ENCODE results near the gene GABRR1.
"Not testable (repeated sequence)": the region's sequence is repeated elsewhere in the genome, so short reads cannot be mapped to it uniquely, and the experiment has no call there.

GABRR1 gene
- 0 to 0.12 reads per million in 2 experiments for total RNA-seq

DNA sequence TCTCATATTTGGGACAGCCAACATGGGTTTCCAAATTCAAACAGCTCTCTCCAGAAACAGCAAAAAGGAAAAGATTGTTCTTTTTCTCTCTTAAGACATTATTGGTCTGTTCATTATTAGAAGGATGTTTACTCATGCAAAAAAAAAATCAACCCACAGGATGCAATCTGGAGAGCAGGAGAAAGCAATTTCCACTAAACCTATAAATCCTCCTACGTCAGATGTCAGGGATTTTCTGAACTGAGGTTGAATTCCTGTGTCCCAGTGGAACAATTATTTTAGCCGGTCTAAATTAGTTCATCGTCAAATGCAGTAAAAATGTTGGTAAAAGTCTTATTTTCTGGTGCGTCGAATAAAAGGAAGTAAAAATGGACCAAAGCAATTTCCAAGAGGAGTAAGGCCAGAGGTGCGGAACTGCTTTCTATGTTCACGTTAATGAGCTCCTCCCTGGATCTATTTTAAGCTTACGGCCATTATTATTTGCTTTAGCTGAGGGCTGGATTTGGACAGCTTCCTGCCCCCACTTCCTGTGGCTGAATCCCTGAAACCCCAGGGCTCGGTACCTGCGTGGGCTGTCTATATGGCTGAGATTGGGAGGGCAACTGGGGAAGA is at the start of gene GABRR1:
TSS of gene GABRR1 (minus strand) at position 60 of the 612 bp plus-strand sequence. CDS start at position 24, 36 bp downstream.
- no peak for DNase-seq (ENCODE audit: low read depth)

DNA sequence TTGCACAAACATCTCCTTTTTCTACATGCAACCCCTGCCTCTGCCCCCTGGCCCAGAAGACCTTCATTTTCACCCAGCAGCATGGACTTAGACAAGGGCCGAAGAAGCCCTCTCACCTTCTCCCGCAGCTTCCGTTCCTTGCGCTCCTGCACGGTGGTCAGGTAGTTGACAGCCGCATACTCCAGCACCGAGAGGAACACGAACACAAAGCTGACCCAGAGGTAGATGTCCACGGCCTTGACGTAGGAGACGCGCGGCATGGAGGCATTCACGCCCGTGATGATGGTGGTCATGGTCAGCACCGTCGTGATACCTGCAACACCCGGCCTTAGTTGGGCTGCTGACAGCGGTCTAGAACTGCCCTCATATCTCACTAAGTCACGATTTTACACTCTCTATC is 47.1 kb upstream of the GABRR1 start:
- DNase-seq (ENCODE audit: low read depth) = no peak

DNA sequence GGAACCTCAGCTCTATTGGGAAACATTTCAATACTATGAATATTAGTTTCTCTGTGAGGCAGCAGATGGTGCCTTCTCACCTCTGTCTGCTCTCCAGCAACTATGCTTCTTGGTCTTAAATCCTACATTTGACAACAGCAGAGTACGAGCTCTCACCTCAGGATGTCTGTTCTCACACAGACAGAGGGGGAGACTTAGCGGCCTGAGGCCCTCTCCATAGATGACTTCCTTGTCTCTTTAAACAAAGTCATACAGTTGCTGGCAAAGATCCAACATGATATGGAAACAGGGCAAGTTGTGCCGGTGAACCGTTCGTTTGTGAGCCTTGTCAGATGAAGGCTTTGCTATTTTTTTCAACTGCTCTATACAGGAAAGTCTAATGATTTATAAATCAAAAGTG is 43.7 kb upstream of the GABRR1 start:
- no peak for DNase-seq (ENCODE audit: low read depth)

DNA sequence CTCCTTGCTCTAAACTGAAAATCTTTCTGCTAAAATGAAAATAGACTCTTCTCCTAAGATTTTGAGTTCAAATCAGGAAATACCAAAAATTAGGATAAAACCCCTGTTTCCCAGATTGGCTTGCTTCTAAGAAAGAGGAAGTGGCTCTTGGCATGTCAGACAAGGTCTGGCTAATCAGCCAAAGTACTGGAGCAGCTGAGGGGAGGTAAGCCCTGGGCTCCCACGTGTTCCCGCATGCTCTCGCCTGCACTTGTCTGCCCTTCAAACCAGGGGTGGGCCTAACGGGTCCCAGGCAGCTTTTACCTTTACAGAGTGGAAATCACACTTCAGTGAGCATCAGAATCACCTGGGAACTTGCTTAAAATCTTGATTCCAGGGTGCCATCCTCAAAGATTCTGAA is 43.2 kb upstream of the GABRR1 start:
- DNase-seq (ENCODE audit: low read depth) = no peak

DNA sequence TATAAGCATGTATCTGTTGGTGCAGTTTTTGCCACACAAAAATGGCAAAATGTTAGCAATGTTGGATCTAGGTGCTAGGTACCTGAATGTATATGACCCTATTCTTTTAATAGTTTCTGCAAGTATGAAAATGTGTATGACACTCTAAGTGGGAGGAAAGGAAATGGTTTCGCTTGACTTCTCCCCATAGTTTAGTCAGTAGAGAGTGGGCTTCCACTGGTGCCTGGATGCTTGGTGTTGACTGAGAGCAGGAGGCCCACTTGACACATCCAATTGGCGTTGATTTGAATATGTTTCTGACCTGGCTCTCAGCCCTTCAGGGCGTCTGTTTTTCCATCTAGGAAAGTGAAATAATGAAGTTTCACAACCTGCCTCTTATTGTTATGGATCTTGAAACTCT is 41.8 kb upstream of the GABRR1 start:
- no peak for DNase-seq (ENCODE audit: low read depth)

DNA sequence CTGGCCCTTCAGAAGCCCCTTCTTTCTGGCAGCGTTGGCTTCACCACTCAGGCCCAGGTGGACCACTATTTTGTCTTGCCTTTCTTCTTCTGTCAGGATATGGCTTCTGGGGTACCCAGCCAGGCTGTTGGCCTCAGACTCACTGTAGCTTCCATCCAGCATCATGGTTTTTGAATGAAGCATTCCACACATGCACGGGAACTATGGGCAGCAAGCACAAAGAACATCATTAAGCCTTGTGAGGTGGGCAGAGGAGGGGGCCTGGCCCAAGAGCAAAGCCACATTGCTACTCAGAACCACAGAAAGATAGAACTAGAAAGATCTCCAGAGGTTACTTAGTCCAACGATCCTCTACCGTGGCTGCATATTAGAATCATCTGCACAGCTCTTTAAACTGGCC is 40.6 kb upstream of the GABRR1 start:
- no peak for DNase-seq (ENCODE audit: low read depth)

DNA sequence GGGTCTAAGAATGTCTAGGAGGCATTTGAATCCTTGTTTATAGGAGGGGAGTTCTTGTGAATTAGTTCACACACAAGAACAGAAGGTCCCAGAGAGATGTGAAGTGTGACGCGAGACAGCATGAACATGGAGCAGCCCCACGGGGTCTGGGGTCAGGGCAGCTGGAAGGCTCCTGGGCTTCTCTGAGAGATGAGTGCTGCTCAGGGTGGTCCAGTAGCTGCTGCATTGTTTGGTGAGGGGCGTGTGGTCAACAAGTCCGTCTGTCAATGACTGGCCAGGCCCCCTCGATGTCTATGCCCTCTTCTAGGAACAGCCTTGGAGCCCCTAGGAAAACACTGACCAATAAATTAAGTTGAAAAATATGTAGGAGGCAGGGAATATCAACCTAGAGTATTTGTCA is 40.2 kb upstream of the GABRR1 start:
- no peak for DNase-seq (ENCODE audit: low read depth)

DNA sequence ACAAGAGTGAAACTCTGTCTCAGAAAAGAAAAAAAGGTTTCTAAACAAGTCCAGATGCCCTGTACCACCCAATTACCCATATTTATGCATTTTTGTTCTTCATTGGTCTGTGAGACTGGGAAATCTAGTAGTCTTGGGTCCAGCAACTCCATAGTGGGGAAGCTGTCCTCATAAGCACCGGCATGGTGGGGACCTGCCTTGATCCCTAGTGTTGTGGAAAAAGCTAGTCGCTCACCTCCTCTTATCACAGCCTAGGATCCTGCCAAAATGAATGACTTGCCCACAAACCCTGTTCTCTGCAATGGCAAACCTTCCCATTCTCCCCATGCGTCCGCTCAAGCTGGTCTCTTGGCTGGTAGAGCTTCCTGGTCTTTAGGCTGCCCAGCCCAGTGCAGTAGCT is 38.3 kb upstream of the GABRR1 start:
- no peak for DNase-seq (ENCODE audit: low read depth)

DNA sequence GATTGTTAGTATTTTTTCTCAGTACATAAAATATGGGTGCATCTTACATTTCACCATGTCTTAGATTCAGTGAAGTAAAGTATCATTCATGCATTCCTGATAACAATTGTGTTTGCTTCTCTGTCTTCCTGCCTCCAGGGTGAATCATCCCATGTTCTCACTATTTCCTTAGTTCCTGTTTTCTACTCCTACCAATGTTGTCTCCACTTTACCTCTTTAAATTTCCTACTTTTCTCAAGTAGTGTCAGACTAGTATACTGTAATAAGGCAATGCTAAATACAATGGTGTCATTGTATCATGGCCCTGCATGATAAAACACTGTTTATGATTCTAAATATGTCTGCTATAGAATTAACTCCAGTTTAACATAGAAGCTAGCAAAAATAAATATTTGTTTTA is 37.4 kb upstream of the GABRR1 start:
- no peak for DNase-seq (ENCODE audit: low read depth)

DNA sequence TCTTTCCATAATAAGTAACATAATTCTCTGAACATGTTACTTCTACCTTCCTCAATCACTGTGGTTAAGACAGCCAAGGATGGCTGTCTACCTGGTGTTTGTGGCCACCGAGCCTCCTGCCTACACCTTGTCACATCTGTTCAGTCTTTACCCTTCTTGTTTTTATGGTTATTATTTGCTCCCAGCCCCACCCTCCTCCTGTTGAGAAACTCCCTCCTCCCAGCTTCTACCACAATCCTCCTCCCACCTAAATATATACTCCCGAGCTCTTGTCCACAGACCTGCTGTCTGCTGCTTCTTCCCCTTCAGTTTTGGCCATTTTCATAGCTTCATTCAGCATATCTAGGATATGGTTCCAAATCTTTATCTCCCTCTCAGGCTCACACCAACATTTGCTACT is 35.7 kb upstream of the GABRR1 start:
- DNase-seq (ENCODE audit: low read depth) = no peak

DNA sequence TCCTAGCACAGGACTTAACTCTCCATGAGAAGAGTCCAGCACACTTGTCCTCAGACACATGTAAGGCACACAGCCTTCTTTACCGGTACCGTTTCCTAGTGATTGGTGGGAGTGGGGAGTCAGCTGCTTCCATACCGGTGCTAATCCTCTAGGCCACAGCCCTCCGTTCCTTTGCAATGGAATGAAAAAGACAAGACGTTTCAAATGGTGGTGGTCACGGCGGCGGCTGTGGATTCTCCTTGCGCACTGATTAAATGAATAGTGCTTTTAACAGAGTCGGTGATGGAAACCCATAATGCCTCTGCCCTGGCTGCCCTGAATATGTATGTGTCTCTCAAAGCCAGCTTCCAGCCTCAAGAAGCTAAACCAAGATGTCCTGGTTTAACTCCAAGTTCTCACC is 34.8 kb upstream of the GABRR1 start:
- DNase-seq (ENCODE audit: low read depth) = no peak

DNA sequence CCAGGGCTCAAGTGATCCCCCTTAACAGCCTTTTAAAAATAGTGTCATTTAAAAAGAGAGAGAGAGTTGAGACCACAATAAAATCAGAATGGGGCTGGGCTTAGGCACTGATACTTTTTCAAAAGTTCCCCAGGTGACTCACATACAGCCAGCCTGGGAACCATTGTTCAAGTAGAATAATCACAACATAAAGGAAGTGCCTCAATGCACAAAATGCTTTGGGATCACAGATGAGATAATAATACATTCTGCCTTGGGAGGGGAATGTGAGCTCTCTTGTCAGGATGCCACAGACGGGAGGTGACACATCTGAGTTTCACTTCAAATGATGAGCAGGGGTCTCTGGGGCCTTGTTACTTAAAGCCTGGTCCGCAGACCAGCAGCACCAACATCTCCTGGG is 34.0 kb upstream of the GABRR1 start:
- no peak for DNase-seq (ENCODE audit: low read depth)

DNA sequence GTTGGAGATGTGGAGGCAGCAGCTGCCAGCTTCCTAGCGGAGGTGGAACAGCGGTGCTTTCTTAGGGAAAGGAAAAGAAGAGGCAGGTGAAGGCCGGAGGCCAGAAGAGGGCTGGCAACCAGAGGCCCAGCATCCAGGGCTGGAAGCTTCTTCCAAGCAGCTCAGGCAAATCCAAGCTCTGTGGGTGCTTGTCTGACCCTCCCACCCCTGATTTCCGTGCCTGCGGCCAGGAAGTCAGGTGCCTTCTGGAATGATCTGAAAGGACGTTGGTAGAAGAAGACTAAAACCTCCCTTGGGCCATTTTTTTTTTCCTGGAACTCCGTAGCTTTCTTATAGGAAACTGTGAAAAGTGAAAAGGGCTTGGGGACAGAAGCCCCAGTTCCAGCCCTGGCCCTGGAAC is 33.1 kb upstream of the GABRR1 start:
- DNase-seq (ENCODE audit: low read depth) = no peak

DNA sequence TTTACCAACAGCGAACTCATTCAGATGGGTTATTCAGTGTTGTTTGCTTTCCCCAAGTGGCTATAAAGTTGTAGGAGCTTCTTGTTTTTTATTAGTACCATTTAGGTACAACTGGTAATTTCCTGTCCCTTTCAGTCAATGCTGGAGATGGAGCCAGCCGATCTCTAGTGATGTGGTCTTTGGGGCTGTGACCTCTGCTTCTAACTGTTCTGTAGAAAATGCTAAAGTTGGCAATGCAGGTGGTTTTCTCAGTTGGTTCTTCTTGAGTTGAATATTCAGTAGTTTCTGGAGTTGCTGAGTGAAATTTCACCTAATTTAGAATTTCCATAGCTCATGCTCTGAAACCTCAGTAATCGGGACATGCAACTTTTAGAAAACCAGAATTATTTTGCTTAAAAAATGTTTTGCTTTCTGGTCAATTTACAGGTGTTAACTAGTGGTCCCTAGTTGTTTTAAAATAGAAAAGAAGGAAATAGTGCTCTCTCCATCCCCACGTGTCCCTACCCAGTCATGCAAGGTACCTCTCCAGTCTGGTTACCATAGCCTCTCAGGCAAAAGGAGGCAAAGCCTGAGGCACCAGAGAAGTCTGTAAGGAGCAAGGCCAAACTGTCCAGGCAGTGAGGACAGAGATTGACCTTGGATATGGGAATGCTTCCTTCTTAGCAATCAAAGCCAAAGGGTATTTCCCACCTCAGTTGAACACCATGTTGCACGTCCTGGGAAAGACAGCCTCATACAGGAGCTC is 27.3 kb upstream of the GABRR1 start:
- DNase-seq (ENCODE audit: low read depth) = no peak

DNA sequence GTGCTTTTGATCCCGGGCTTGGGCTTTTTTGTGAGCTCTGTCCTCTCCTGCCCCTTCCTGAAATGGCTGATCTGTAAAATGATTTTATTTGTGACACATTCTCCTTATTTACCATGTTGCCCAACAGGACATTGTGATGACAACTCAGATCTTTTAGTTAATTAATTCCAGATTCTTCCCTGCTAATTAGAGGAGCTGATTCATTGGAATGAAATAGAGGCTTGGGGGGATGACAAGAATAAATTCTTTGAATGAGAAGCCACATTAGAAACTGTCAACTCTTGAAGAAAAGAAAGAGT is 26.1 kb upstream of the GABRR1 start:
- DNase-seq (ENCODE audit: low read depth) = no peak

DNA sequence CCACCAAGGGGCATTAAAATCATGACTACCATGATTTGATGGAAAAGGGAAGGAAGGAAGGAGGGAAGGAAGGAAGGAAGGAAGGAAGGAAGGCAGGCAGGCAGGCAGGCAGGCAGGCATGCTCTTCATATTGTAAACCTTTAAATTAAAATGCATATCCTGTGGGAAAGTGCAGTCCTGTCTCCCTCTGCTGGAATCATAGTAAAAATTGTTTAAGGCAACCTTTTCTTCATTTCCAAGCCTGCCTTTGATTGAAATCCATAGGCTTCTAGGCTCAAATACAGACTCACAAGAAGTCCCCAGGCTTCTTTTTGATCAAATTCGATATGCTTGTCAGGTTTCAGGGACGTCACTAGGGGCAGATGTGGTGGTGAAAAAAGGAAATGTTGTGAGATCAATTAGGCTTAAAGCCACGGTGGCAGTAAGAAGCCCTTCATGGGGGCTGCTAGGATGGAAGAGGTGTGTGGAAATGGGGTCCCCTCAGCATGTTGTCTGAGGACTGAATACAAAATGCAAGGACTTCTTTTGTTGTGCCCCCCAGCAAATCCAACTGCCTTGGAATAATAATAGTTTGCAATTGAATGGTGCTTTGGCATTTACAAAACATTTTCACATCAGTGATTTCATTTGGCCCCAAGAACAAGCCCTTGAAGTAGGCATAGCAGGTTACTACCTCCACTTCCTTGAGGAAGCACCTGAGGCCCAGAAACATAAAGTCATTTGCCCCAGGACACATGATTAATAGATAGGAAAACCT is 25.6 kb upstream of the GABRR1 start:
- DNase-seq (ENCODE audit: low read depth) = no peak

DNA sequence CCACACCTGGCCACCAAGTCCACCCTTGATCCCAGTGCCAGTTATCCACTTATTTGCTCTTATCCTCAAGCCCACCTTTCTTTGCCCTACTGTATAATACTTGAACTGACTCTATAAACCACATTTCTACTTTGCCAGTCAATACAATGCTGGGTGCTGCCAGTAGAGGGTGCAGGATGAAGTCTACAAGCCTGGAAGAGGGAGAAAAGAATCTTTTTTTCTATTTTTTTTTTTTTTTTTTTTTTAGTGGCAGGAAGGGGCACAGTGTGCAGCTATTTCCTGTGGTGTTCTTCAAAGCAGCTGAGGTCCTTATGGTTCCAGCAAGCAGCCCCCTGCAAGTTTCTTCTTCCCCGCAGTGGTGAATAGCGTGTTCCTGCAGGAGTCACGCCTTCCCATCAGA is 22.2 kb upstream of the GABRR1 start:
- no peak for DNase-seq (ENCODE audit: low read depth)

DNA sequence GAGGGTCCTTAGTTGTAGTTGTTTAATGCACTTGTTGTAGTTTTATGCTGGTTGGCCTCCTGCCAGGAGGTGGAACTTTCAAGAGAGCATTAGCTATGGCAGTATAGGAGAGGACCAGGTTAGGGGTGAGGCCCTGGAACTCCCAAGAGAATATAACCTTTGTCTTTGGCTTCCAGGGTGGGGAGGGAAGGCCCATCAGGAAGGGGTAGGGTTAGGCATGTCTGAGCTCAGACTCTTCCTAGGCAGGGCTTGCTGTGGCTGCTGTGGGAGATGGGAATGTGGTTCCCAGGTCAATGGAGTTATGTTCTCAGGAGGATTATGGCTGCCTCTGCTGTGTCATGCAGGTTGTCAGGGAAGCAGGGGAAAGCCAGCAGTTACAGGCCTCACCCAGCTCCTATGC is 20.0 kb upstream of the GABRR1 start:
- no peak for DNase-seq (ENCODE audit: low read depth)

DNA sequence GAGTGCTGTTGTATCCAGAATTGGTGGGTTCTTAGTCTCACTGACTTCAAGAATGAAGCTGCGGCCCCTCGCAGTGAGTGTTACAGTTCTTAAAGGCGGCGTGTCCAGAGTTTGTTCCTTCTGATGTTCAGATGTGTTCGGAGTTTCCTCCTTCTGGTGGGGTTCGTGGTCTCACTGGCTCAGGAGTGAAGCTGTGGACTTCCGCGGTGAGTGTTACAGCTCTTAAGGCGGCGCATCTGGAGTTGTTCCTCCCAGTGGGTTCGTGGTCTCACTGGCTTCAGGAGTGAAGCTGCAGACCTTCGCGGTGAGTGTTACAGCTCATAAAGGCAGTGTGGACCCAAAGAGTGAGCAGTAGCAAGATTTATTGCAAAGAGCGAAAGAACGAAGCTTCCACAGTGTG is 16.4 kb upstream of the GABRR1 start:
- DNase-seq (ENCODE audit: low read depth) = not testable (repeated sequence)

DNA sequence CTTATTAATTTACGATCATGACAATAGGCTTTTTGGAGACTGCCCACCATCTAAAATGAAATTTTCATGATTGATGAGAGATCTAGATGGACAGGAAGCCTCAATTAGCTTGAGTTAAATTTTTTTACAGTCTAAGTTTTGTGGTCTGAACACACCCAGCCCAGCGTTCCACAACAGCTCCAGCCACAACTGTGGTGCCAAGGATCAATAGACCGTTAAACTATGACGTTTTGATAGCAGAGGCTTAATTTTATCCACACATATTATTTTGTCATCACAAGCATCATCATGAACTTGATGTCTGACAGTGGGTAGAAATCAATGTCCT is 5.5 kb upstream of the GABRR1 start:
- DNase-seq (ENCODE audit: low read depth) = no peak

DNA sequence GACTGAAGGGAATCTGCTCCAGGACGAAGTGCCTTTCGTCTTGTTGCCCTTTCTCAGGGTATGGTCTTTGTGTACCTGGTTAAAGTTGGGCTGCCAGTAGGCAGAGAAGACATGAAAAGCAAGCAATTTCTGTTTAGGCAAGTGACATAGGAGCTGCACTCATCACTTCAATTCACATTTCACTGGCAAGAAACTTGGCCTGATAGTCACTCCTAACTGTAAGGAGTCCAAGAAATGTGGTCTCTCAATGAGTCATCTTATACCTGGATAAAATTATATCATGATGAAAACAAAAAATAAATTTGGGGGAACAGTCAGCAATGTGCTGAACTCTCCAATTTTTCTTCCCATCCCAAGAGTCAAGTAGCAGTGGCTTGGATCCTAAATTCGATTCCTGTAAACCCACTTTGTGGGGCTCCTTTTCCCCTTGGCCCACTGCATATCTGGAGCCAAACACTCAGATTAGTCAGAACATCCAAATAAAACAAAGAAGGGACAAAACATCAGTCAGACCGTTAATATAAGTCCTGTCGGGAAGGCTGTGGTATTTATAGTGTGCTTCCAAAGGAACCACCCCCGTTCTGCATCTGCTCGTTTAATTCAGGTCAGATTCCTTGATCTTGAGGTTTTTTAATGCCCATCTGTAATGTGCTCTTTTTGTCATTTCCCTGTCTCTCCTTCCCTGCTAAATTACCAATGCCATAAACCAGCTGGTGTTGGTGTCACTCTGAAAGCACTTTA is 5.0 kb upstream of the GABRR1 start:
- no peak for DNase-seq (ENCODE audit: low read depth)

DNA sequence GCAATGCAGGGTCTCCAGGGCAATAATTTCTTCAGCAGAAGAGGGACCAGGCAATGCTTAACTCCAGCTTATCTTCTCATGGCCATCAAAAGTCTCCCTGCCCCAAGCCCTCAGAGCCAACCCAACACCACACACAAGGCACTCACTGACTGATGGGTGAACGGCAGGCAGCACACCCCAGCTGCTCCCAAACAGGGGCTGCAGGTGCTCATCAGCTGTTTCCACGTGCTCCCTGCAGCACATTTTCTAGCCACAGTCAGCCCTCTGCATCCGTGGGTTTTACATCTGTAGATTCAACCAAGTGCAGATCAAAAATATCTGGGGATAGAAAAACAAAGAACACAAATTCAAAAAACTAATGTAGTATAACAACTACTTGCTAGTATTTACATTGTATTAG is 4.0 kb upstream of the GABRR1 start:
- no peak for DNase-seq (ENCODE audit: low read depth)

DNA sequence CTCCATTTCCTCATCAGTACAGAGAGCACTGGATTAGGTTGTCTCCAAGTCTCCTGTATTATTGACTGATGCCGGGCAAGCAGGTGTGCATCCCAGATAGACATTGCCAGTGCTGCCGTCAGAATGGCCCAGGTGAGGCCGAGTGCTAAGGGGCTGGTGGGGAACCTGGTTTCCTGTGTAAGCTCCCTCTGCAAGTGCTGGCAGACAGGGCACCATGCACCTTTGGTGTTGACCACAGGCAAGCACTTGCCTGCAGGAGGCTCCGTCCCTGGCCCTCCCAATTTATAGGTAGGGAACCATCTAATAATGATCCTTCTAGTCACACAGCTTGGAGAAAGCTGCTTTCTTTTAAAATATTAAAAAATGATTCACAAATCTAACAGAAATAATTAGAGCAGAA is 747 bp downstream of the GABRR1 start:
- no peak for DNase-seq (ENCODE audit: low read depth)

Data from T follicular helper cell (primary cell).